Transverse colon (tissue), 3 donors: ENCODE data around the gene STAC3.

Experiments used
- CTCF ChIP-seq, 5 experiments: fragments of 200-600 bp in 3 of 5; fragments of 450-650 bp in 2 of 5; sonication (generic) in 3 of 5; IDR thresholded peaks; 1 replicate in 2 of 5; 2 replicates in 3 of 5; pipeline ENCODE4 v1.5.1; 2016 to 2017; ENCODE audit warnings: antibody characterized with exemption in 5 of 5, inconsistent platforms in 3 of 5, mild to moderate bottlenecking in 2 of 5, moderate library complexity in 1 of 5
- EP300 ChIP-seq: sonication (generic); formaldehyde crosslinking; IDR thresholded peaks from one replicate; pipeline ENCODE4 v1.6.1; 2017; ENCODE audit warnings: antibody characterized with exemption, low read depth
- POLR2A ChIP-seq: fragments of 450-650 bp; IDR thresholded peaks from one replicate; pipeline ENCODE4 v1.6.1; 2016; ENCODE audit warnings: antibody characterized with exemption, mild to moderate bottlenecking, moderate library complexity

- no peak for TF ChIP-seq CTCF (IDR thresholded peaks at IDR 0.05)
- no peak for TF ChIP-seq POLR2A
- TF ChIP-seq EP300 = no peak
These were observed 42.2 kb downstream of the STAC3 start for GRCh38 chr12:57208631-57209282.
